Jurkat, Clone E6-1 (cell line): Measurements from ENCODE around the gene OR5B12. TPM values are rescaled to one million over a fixed set of nuclear protein-coding genes. Genes with fewer than 3 reads are reported as not detected.
"Not testable (repeated sequence)": the region's sequence is repeated elsewhere in the genome, so short reads cannot be mapped to it uniquely, and the experiment has no call there.

Source experiments
- DNase-seq: peaks from one replicate; pipeline ENCODE4 v3.0.0-alpha.2; 2011; ENCODE audit warnings: low read depth, low spot score
- H3K4me3 ChIP-seq: 2 replicates; pipeline ENCODE4 v1.5.1; 2011; ENCODE audit warnings: mild to moderate bottlenecking, low read length, control low read depth, moderate library complexity
- polyA plus RNA-seq: library from polyadenylated mRNA; unstranded; fragments of >200 nt; gene quantifications from one replicate; pipeline ENCODE4 v1.2.1, GENCODE V29; 2012; ENCODE audit warnings: missing spikeins; ENCODE audit not compliant: insufficient read length, insufficient read depth

OR5B12 gene
- not detected for polyA plus RNA-seq

GRCh38 chr11:58442136-58442535 lies at the start of gene OR5B12:
Gene OR5B12, minus strand, starts transcription at chr11:58442236. Its CDS starts 2,085 bp downstream, at chr11:58440151.
- no peak within 1 kb of the TSS for H3K4me3 ChIP-seq
- no peak for DNase-seq

GRCh38 chr11:58490827-58491226 lies 48.8 kb upstream of the OR5B12 start:
- H3K4me3 ChIP-seq = no peak overlapping the region
- DNase-seq = no peak

GRCh38 chr11:58487170-58487569 lies 45.1 kb upstream of the OR5B12 start:
- H3K4me3 ChIP-seq = no peak overlapping the region
- DNase-seq = no peak

- no peak for DNase-seq
- H3K4me3 ChIP-seq = no peak overlapping the region
Observed at GRCh38 chr11:58485961-58486360, 43.9 kb upstream of the OR5B12 start.

GRCh38 chr11:58471892-58472291 lies 29.9 kb upstream of the OR5B12 start:
- no peak overlapping the region for H3K4me3 ChIP-seq
- DNase-seq = no peak

- DNase-seq = no peak
- H3K4me3 ChIP-seq = no peak overlapping the region
Observed at GRCh38 chr11:58466293-58466692, 24.3 kb upstream of the OR5B12 start.

GRCh38 chr11:58465690-58466089 lies 23.7 kb upstream of the OR5B12 start:
- DNase-seq = no peak
- H3K4me3 ChIP-seq = no peak overlapping the region

GRCh38 chr11:58451585-58451984 lies 9.5 kb upstream of the OR5B12 start:
- peak; percentile 37 for DNase-seq
- no peak overlapping the region for H3K4me3 ChIP-seq

- no peak for DNase-seq
- no peak overlapping the region for H3K4me3 ChIP-seq
Observed at GRCh38 chr11:58446294-58446693, 4.3 kb upstream of the OR5B12 start.

GRCh38 chr11:58444300-58444699 lies 2.3 kb upstream of the OR5B12 start:
- no peak for DNase-seq

GRCh38 chr11:58438486-58438885 lies 3.5 kb downstream of the OR5B12 start:
- H3K4me3 ChIP-seq = no peak overlapping the region
- DNase-seq = no peak

More at GRCh38 chr11:58444300-58444699, 2.3 kb upstream of the OR5B12 start:
- no peak overlapping the region for H3K4me3 ChIP-seq

GRCh38 chr11:58434217-58434616 lies 7.8 kb downstream of the OR5B12 start:
- no peak overlapping the region for H3K4me3 ChIP-seq

GRCh38 chr11:58433638-58434203 lies 8.3 kb downstream of the OR5B12 start:
- H3K4me3 ChIP-seq = no peak overlapping the region
- DNase-seq = no peak

More at GRCh38 chr11:58434217-58434616, 7.8 kb downstream of the OR5B12 start:
- no peak for DNase-seq

- no peak overlapping the region for H3K4me3 ChIP-seq
- no peak for DNase-seq
Observed at GRCh38 chr11:58429273-58429672, 12.8 kb downstream of the OR5B12 start.

GRCh38 chr11:58428021-58428420 lies 14.0 kb downstream of the OR5B12 start, which contains the start of gene OR5B2:
Gene OR5B2, minus strand, starts transcription at chr11:58428121. Its CDS starts 4,860 bp downstream, at chr11:58423261.
- no peak for DNase-seq
- no peak within 1 kb of the TSS for H3K4me3 ChIP-seq

GRCh38 chr11:58406774-58407173 lies 35.3 kb downstream of the OR5B12 start, which contains the start of gene OR5B3:
Gene OR5B3, minus strand, starts transcription at chr11:58406874. Its CDS starts 3,465 bp downstream, at chr11:58403409.
- no peak for DNase-seq
- no peak within 1 kb of the TSS for H3K4me3 ChIP-seq

- not testable (repeated sequence) for H3K4me3 ChIP-seq, DNase-seq
Observed at GRCh38 chr11:58399622-58400021, 42.4 kb downstream of the OR5B12 start.

- no peak for DNase-seq
- H3K4me3 ChIP-seq = no peak overlapping the region
Observed at GRCh38 chr11:58395581-58395980, 46.5 kb downstream of the OR5B12 start.

GRCh38 chr11:58394195-58394594 lies 47.8 kb downstream of the OR5B12 start:
- H3K4me3 ChIP-seq = no peak overlapping the region
- no peak for DNase-seq

GRCh38 chr11:58392746-58393145 lies 49.3 kb downstream of the OR5B12 start:
- no peak overlapping the region for H3K4me3 ChIP-seq
- no peak for DNase-seq

GRCh38 chr11:58391879-58392278 lies 50.2 kb downstream of the OR5B12 start:
- H3K4me3 ChIP-seq = no peak overlapping the region
- no peak for DNase-seq
